Measurements from ENCODE around the gene PPFIA1. TPM values are rescaled to one million over a fixed set of nuclear protein-coding genes. Genes with fewer than 3 reads are reported as not detected.

PPFIA1 gene
- total RNA-seq, 5 donors from 2014 or later (not counting 1 experiment from before 2014, with no cell fraction given), result 41.0 to 50.7 (median 49.6) TPM

GRCh38 chr11:70418130-70418529, 147.6 kb downstream of the PPFIA1 start:
- ATAC-seq (replicated peaks in 1 of 4), result no peak
- H3K9me3 ChIP-seq, result no peaks in the 10 kb centered on the region
- H3K27ac Mint-ChIP-seq, result no peak overlapping the region
- H3K4me1 ChIP-seq (ENCODE audit: control insufficient read depth in 1 of 2, extremely low read depth in 1 of 2, insufficient read depth in 2 of 2, low read length in 2 of 2), result no peaks in the 10 kb centered on the region
- ChIA-PET POLR2A (no interaction called here), CTCF (no interaction called here)
- no peaks in the 10 kb centered on the region for H3K36me3 Mint-ChIP-seq
- H3K4me3 Mint-ChIP-seq, result no peak overlapping the region
- WGBS (ENCODE audit: insufficient coverage), result 92% methylated on average over 11 of the region's 12 CpGs
- H3K36me3 ChIP-seq (ENCODE audit: control insufficient read depth in 2 of 2, extremely low read depth in 1 of 2, insufficient read depth in 1 of 2, low read length in 1 of 2), result no peaks in the 10 kb centered on the region
- H3K27me3 Mint-ChIP-seq, result peaks cover 7 to 9% of the 10 kb centered on the region in 2 donors
- no peak overlapping the region for H3K27ac ChIP-seq (ENCODE audit: low read length)
- H3K4me1 Mint-ChIP-seq, result no peaks in the 10 kb centered on the region
- no peak overlapping the region for H3K4me3 ChIP-seq (ENCODE audit: control insufficient read depth in 1 of 2, extremely low read depth in 1 of 2, low read length in 1 of 2)
- no peak for DNase-seq
- no peaks in the 10 kb centered on the region for H3K9me3 Mint-ChIP-seq
- peaks cover 0 to 35% of the 10 kb centered on the region in 2 experiments for H3K27me3 ChIP-seq (replicated peaks in 1 of 2; ENCODE audit: control insufficient read depth in 2 of 2, extremely low read depth in 1 of 2, insufficient read depth in 2 of 2, low read length in 1 of 2)

DNA sequence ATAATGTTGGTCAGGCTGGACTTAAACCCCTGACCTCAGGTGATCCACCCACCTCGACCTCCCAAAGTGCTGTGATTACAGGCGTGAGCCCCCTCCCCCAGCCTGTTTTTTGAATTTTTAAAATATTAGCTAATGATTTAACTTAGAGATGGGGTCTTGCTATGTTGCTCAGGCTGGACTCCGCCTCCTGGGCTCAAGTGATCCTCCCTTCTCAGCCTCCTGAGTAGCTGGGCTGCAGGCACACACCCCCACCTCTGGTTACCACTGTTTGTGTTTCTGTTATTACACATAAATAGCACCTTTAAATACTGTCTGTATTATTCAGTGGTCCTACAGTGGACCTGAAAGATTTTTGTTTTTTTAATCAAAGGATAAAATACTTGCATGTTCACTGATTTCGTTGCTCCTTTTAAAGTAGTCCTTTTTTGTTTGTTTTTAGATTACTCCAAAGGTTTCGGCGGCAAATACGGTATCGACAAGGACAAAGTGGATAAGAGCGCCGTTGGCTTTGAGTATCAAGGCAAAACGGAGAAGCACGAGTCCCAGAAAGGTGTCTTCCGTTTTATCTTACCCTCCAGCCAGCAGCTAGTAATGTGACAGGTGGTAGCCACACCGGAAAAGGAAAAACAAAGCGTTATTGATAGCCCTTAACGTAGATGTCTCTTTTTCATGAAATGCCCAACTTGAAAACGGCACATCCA, 149.0 kb downstream of the PPFIA1 start:
- ChIA-PET POLR2A (no interaction called here), CTCF (no interaction called here)
- Histone ChIP-seq H3K27ac (ENCODE audit: low read length) (no peak overlapping the region), H3K4me3 (ENCODE audit: control insufficient read depth in 1 of 2, extremely low read depth in 1 of 2, low read length in 1 of 2) (no peak overlapping the region), H3K36me3 (ENCODE audit: control insufficient read depth in 2 of 2, extremely low read depth in 1 of 2, insufficient read depth in 1 of 2, low read length in 1 of 2) (no peaks in the 10 kb centered on the region), H3K4me1 (ENCODE audit: control insufficient read depth in 1 of 2, extremely low read depth in 1 of 2, insufficient read depth in 2 of 2, low read length in 2 of 2) (peaks cover 0 to 8% of the 10 kb centered on the region in 2 experiments), H3K9me3 (no peaks in the 10 kb centered on the region), H3K27me3 (replicated peaks in 1 of 2; ENCODE audit: control insufficient read depth in 2 of 2, extremely low read depth in 1 of 2, insufficient read depth in 2 of 2, low read length in 1 of 2) (peaks cover 0 to 41% of the 10 kb centered on the region in 2 experiments)
- H3K36me3 Mint-ChIP-seq, result no peaks in the 10 kb centered on the region
- no peaks in the 10 kb centered on the region for H3K9me3 Mint-ChIP-seq
- DNase-seq (no peak), ATAC-seq (replicated peaks in 1 of 4) (no peak)
- WGBS (ENCODE audit: insufficient coverage), result 84% methylated on average over 12 of the region's 17 CpGs
- H3K27me3 Mint-ChIP-seq, result peaks cover 7 to 11% of the 10 kb centered on the region in 2 donors
- no peak overlapping the region for H3K27ac Mint-ChIP-seq
- no peak overlapping the region for H3K4me3 Mint-ChIP-seq
- peaks cover 0 to 3% (median 0%) of the 10 kb centered on the region in 3 donors for H3K4me1 Mint-ChIP-seq

DNA sequence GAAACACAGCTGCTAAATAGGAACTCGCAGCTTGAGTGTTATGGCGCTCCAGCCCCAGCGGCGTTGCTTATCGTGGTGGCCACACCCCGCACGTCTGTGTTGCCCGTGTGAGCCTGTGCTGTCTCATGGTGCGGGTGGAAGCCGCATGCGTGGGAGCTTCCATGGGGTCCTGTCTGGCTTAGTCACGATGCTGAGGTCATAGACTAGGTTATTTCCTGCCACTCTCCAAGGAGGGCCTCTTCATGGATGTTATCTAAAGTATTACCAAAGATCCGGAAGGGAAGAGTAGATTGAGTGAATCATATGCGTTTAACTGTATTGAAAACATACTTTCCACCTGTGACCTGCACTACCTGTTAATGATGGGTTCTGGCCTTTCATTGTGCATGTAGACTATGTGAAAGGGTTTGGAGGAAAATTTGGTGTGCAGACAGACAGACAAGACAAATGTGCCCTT, 149.5 kb downstream of the PPFIA1 start:
- Mint-ChIP-seq H3K27me3 (peaks cover 3 to 7% of the 10 kb centered on the region in 2 donors), H3K4me3 (no peak overlapping the region), H3K9me3 (no peaks in the 10 kb centered on the region), H3K4me1 (peaks cover 0 to 7% (median 0%) of the 10 kb centered on the region in 3 donors), H3K36me3 (no peaks in the 10 kb centered on the region), H3K27ac (no peak overlapping the region)
- Histone ChIP-seq H3K36me3 (ENCODE audit: control insufficient read depth in 2 of 2, extremely low read depth in 1 of 2, insufficient read depth in 1 of 2, low read length in 1 of 2) (no peaks in the 10 kb centered on the region), H3K27me3 (replicated peaks in 1 of 2; ENCODE audit: control insufficient read depth in 2 of 2, extremely low read depth in 1 of 2, insufficient read depth in 2 of 2, low read length in 1 of 2) (peaks cover 0 to 41% of the 10 kb centered on the region in 2 experiments), H3K4me1 (ENCODE audit: control insufficient read depth in 1 of 2, extremely low read depth in 1 of 2, insufficient read depth in 2 of 2, low read length in 2 of 2) (peaks cover 0 to 14% of the 10 kb centered on the region in 2 experiments), H3K9me3 (no peaks in the 10 kb centered on the region), H3K27ac (ENCODE audit: low read length) (no peak overlapping the region), H3K4me3 (ENCODE audit: control insufficient read depth in 1 of 2, extremely low read depth in 1 of 2, low read length in 1 of 2) (no peak overlapping the region)
- ATAC-seq (replicated peaks in 1 of 4) (no peak), DNase-seq (no peak)
- 93% methylated on average over 12 of the region's 14 CpGs for WGBS (ENCODE audit: insufficient coverage)
- CTCF ChIA-PET, result no interaction called here
- POLR2A ChIA-PET, result no interaction called here

GRCh38 chr11:70420496-70420895, 150.0 kb downstream of the PPFIA1 start:
- peaks cover 0 to 4% of the 10 kb centered on the region in 2 donors for H3K27me3 Mint-ChIP-seq

GRCh38 chr11:70421123-70421522, 150.6 kb downstream of the PPFIA1 start:
- Mint-ChIP-seq H3K27ac (no peak overlapping the region), H3K4me3 (no peak overlapping the region), H3K36me3 (no peaks in the 10 kb centered on the region), H3K27me3 (peaks cover 0 to 8% of the 10 kb centered on the region in 2 donors), H3K9me3 (no peaks in the 10 kb centered on the region), H3K4me1 (peaks cover 0 to 9% (median 0%) of the 10 kb centered on the region in 3 donors)
- no peaks in the 10 kb centered on the region for H3K36me3 ChIP-seq (ENCODE audit: control insufficient read depth in 2 of 2, extremely low read depth in 1 of 2, insufficient read depth in 1 of 2, low read length in 1 of 2)
- WGBS (ENCODE audit: insufficient coverage), result 77% methylated on average over 9 of the region's 13 CpGs
- ATAC-seq (replicated peaks in 1 of 4), result no peak
- peaks cover 0 to 43% of the 10 kb centered on the region in 2 experiments for H3K27me3 ChIP-seq (replicated peaks in 1 of 2; ENCODE audit: control insufficient read depth in 2 of 2, extremely low read depth in 1 of 2, insufficient read depth in 2 of 2, low read length in 1 of 2)
- no peak overlapping the region for H3K27ac ChIP-seq (ENCODE audit: low read length)
- POLR2A ChIA-PET, result no interaction called here
- H3K4me3 ChIP-seq (ENCODE audit: control insufficient read depth in 1 of 2, extremely low read depth in 1 of 2, low read length in 1 of 2), result no peak overlapping the region
- H3K9me3 ChIP-seq, result no peaks in the 10 kb centered on the region
- peaks cover 0 to 23% of the 10 kb centered on the region in 2 experiments for H3K4me1 ChIP-seq (ENCODE audit: control insufficient read depth in 1 of 2, extremely low read depth in 1 of 2, insufficient read depth in 2 of 2, low read length in 2 of 2)
- no peak for DNase-seq
- CTCF ChIA-PET, result no interaction called here

More at GRCh38 chr11:70420496-70420895, 150.0 kb downstream of the PPFIA1 start:
- H3K9me3 ChIP-seq, result no peaks in the 10 kb centered on the region
- no peaks in the 10 kb centered on the region for H3K36me3 ChIP-seq (ENCODE audit: control insufficient read depth in 2 of 2, extremely low read depth in 1 of 2, insufficient read depth in 1 of 2, low read length in 1 of 2)
- whole genome bisulfite sequencing (ENCODE audit: insufficient coverage), result 78% methylated on average over 2 of the region's 9 CpGs
- H3K36me3 Mint-ChIP-seq, result no peaks in the 10 kb centered on the region
- POLR2A ChIA-PET, result no interaction called here
- CTCF ChIA-PET, result no interaction called here
- H3K4me1 ChIP-seq (ENCODE audit: control insufficient read depth in 1 of 2, extremely low read depth in 1 of 2, insufficient read depth in 2 of 2, low read length in 2 of 2), result peaks cover 0 to 19% of the 10 kb centered on the region in 2 experiments
- DNase-seq (no peak), ATAC-seq (replicated peaks in 1 of 4) (no peak)
- peaks cover 0 to 43% of the 10 kb centered on the region in 2 experiments for H3K27me3 ChIP-seq (replicated peaks in 1 of 2; ENCODE audit: control insufficient read depth in 2 of 2, extremely low read depth in 1 of 2, insufficient read depth in 2 of 2, low read length in 1 of 2)
- no peak overlapping the region for H3K27ac Mint-ChIP-seq
- H3K4me1 Mint-ChIP-seq, result peaks cover 0 to 9% (median 0%) of the 10 kb centered on the region in 3 donors
- H3K4me3 Mint-ChIP-seq, result no peak overlapping the region
- no peak overlapping the region for H3K4me3 ChIP-seq (ENCODE audit: control insufficient read depth in 1 of 2, extremely low read depth in 1 of 2, low read length in 1 of 2)
- no peaks in the 10 kb centered on the region for H3K9me3 Mint-ChIP-seq
- H3K27ac ChIP-seq (ENCODE audit: low read length), result no peak overlapping the region

DNA sequence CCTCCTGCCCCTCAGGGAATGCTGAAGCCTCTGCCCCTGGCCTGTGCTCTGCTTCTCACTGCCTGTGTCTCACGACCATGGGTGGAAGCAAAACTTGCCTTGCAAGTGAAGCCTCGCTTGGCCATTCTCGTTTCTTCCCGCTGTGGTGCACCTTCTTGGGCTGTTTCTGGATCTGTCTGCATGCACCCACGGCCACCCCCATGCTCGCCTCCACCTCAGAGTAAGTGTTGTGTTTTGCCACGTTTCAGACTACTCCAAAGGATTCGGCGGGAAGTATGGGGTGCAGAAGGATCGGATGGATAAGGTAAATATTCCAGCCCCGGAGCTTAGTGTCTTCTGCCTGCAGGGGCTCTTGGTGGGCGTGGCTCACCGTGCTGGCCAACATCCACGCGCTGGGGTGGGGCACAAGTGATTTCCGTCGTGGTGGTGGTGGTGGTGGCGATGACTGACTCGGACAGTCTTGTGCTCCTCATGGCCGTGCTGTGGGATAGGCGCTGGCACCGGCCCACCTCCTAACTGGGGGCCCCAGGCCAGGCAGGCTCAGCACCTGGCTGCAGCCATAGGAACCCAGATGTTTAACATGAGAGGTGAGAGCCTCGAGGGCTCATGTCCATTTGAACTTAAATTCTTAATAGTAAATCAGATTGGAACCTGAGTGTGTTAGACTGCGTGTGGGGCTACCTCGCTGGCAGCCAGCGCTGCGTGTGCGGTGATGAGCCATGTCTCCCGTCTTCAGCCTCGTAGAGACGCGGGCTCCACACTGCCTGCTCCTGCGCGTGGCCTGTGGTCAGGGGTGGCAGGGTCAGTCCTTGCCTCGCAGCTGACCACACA, 152.4 kb downstream of the PPFIA1 start:
- CTCF ChIA-PET, result no interaction called here
- Mint-ChIP-seq H3K27me3 (peaks cover 0 to 8% of the 10 kb centered on the region in 2 donors), H3K36me3 (no peaks in the 10 kb centered on the region), H3K27ac (no peak overlapping the region), H3K4me3 (no peak overlapping the region), H3K4me1 (peaks cover 0 to 9% (median 0%) of the 10 kb centered on the region in 3 donors), H3K9me3 (no peaks in the 10 kb centered on the region)
- Histone ChIP-seq H3K9me3 (no peaks in the 10 kb centered on the region), H3K4me1 (ENCODE audit: control insufficient read depth in 1 of 2, extremely low read depth in 1 of 2, insufficient read depth in 2 of 2, low read length in 2 of 2) (peaks cover 0 to 23% of the 10 kb centered on the region in 2 experiments), H3K27me3 (replicated peaks in 1 of 2; ENCODE audit: control insufficient read depth in 2 of 2, extremely low read depth in 1 of 2, insufficient read depth in 2 of 2, low read length in 1 of 2) (peaks cover 0 to 43% of the 10 kb centered on the region in 2 experiments), H3K36me3 (ENCODE audit: control insufficient read depth in 2 of 2, extremely low read depth in 1 of 2, insufficient read depth in 1 of 2, low read length in 1 of 2) (no peaks in the 10 kb centered on the region), H3K4me3 (ENCODE audit: control insufficient read depth in 1 of 2, extremely low read depth in 1 of 2, low read length in 1 of 2) (no peak overlapping the region), H3K27ac (ENCODE audit: low read length) (no peak overlapping the region)
- ATAC-seq (replicated peaks in 1 of 4) (no peak), DNase-seq (no peak)
- POLR2A ChIA-PET, result no interaction called here
- WGBS (ENCODE audit: insufficient coverage), result 92% methylated on average over 32 of the region's 35 CpGs
